ENCODE measurements around the gene MRPS18C.
"Not testable (repeated sequence)": the region's sequence is repeated elsewhere in the genome, so short reads cannot be mapped to it uniquely, and the experiment has no call there.

Gene MRPS18C

GRCh38 chr4:83498187-83498586 is 42.3 kb downstream of the MRPS18C start:
- DNase-seq (ENCODE audit: low read depth) = no peak

GRCh38 chr4:83501671-83502070 is 45.8 kb downstream of the MRPS18C start:
- not testable (repeated sequence) for DNase-seq (ENCODE audit: low read depth)

- no peak for DNase-seq (ENCODE audit: low read depth)
Observed at GRCh38 chr4:83503974-83504373, 48.1 kb downstream of the MRPS18C start.

- no peak for DNase-seq (ENCODE audit: low read depth)
Observed at GRCh38 chr4:83504503-83504902, 48.6 kb downstream of the MRPS18C start.

- no peak for DNase-seq (ENCODE audit: low read depth)
Observed at GRCh38 chr4:83504996-83505395, 49.1 kb downstream of the MRPS18C start.

GRCh38 chr4:83509156-83509585 is 53.3 kb downstream of the MRPS18C start:
- DNase-seq (ENCODE audit: low read depth) = not testable (repeated sequence)

GRCh38 chr4:83510442-83510841 is 54.6 kb downstream of the MRPS18C start:
- DNase-seq (ENCODE audit: low read depth) = no peak

All from stimulated activated CD8-positive, alpha-beta memory T cell treated with anti-CD3 and anti-CD28 coated beads, Interleukin-15, amount 100 ng/mL, for 24 hours (primary cell).